Measurements from ENCODE around the gene CFAP97. TPM values are rescaled to one million over a fixed set of nuclear protein-coding genes. Genes with fewer than 3 reads are reported as not detected.

The CFAP97 gene
- total and polyA plus RNA-seq, 9 of the 15 experiments (the other 6 are each of a cell fraction or from before 2014, with no cell fraction given): 17.3 to 57.8 (median 44.4) TPM

GRCh38 chr4:185142912-185143600 lies 60.7 kb downstream of the CFAP97 start, which contains the start of gene SLC25A4 (continued):
- TF ChIP-seq NCOA1 (IDR thresholded peaks at IDR 0.05; ENCODE audit: low read depth): no peak
- 0 out of 2 replicates have a peak, but pooled peaks have one; percentile 29 for TF ChIP-seq E2F3 (CRISPR knock-in tag; IDR thresholded peaks at IDR 0.05)
- TF ChIP-seq NR0B1 (IDR thresholded peaks at IDR 0.05; ENCODE audit: partially characterized antibody): no peak
- no peak for TF ChIP-seq HNRNPUL1 (IDR thresholded peaks at IDR 0.05; ENCODE audit: low read length)
- TF ChIP-seq GTF2B (IDR thresholded peaks at IDR 0.05; ENCODE audit: extremely low read depth, insufficient read length): peak; percentile 65
- TF ChIP-seq RBM25 (IDR thresholded peaks at IDR 0.05; ENCODE audit: low read depth, low read length, severe bottlenecking): peak; percentile 100
- TF ChIP-seq FOXA1 (IDR thresholded peaks at IDR 0.05; ENCODE audit: borderline replicate concordance): no peak
- no peak for TF ChIP-seq ZBTB8A (IDR thresholded peaks at IDR 0.05; ENCODE audit: partially characterized antibody)
- no peak for TF ChIP-seq ZNF212 (CRISPR knock-in tag; IDR thresholded peaks at IDR 0.05)
- TF ChIP-seq POU5F1 (IDR thresholded peaks at IDR 0.05; ENCODE audit: borderline replicate concordance, low read depth, low read length, partially characterized antibody): no peak
- TF ChIP-seq CREB1 (IDR thresholded peaks at IDR 0.05): peak; percentile 48
- no peak; the same call in 1 of the 2 replicates for TF ChIP-seq CREB1 (CRISPR knock-in tag; IDR thresholded peaks at IDR 0.05)
- TF ChIP-seq ZNF696 (CRISPR knock-in tag; conservative IDR thresholded peaks at IDR 0.05): no peak
- TF ChIP-seq EZH2 (IDR thresholded peaks at IDR 0.05; ENCODE audit: borderline replicate concordance, low read depth, low read length): no peak
- no peak for TF ChIP-seq WHSC1 (IDR thresholded peaks at IDR 0.05; ENCODE audit: low read length)
- peak; percentile 39 for TF ChIP-seq NFYB (IDR thresholded peaks at IDR 0.05; ENCODE audit: extremely low read depth, insufficient read length)
- TF ChIP-seq TGIF2 (CRISPR knock-in tag; IDR thresholded peaks at IDR 0.05): no peak
- TF ChIP-seq ZNF655 (CRISPR knock-in tag; IDR thresholded peaks at IDR 0.05): no peak
- TF ChIP-seq NBN (IDR thresholded peaks at IDR 0.05; ENCODE audit: low read depth): no peak
- no peak for TF ChIP-seq RBM39 (optimal IDR thresholded peaks at IDR 0.05; ENCODE audit: low read depth, low read length)
- peak; percentile 92 for TF ChIP-seq GTF2A2 (tag; IDR thresholded peaks at IDR 0.05)
- TF ChIP-seq ELK1 (CRISPR knock-in tag; IDR thresholded peaks at IDR 0.05): no peak
- peak; percentile 3; the same call in 1 of the 2 replicates for TF ChIP-seq ZNF24 (IDR thresholded peaks at IDR 0.05)
- no peak for TF ChIP-seq CBX2 (IDR thresholded peaks at IDR 0.05; ENCODE audit: insufficient read depth, low read length, poor library complexity, severe bottlenecking)
- no peak for TF ChIP-seq ZNF143 (CRISPR knock-in tag; IDR thresholded peaks at IDR 0.05)
- TF ChIP-seq MAFG (tag; conservative IDR thresholded peaks at IDR 0.05): no peak
